HepG2 (cell line): ENCODE measurements around the gene CHIC2. TPM values are rescaled to one million over a fixed set of nuclear protein-coding genes. Genes with fewer than 3 reads are reported as not detected.

Experiments used
- BRD4 ChIP-seq: sonication (generic); formaldehyde crosslinking; IDR thresholded peaks from 2 replicates; pipeline ENCODE4 v1.4.0; 2020; ENCODE audit warnings: missing genetic modification reagents
- KMT2A ChIP-seq: sonication (generic); formaldehyde crosslinking; IDR thresholded peaks from 2 replicates; pipeline ENCODE4 v1.4.0; 2020; ENCODE audit warnings: missing genetic modification reagents
- NR2C2 ChIP-seq: sonication (generic); formaldehyde crosslinking; IDR thresholded peaks from 2 replicates; pipeline ENCODE4 v1.4.0; 2020; ENCODE audit warnings: missing genetic modification reagents, mild to moderate bottlenecking, moderate library complexity, borderline replicate concordance
- NR3C1 ChIP-seq: sonication (generic); formaldehyde crosslinking; IDR thresholded peaks from 2 replicates; pipeline ENCODE4 v1.4.0; 2020; ENCODE audit warnings: missing genetic modification reagents
- RARA ChIP-seq: IDR thresholded peaks from 2 replicates; pipeline ENCODE4 v1.6.1; 2016; ENCODE audit warnings: missing genetic modification reagents, missing compliant biosample characterization
- REXO4 ChIP-seq: sonication (generic); formaldehyde crosslinking; IDR thresholded peaks from 2 replicates; pipeline ENCODE4 v1.8.0; 2022; ENCODE audit warnings: missing genetic modification reagents, mild to moderate bottlenecking, borderline replicate concordance
- SYNCRIP ChIP-seq: fragments of 200-400 bp; formaldehyde crosslinking; IDR thresholded peaks from 2 replicates; pipeline ENCODE4 v1.6.1; 2018; ENCODE audit warnings: mild to moderate bottlenecking, low read depth, low read length; ENCODE audit not compliant: insufficient read depth
- TEAD2 ChIP-seq: sonication (generic); formaldehyde crosslinking; IDR thresholded peaks from 2 replicates; pipeline ENCODE4 v1.9.0; 2021; ENCODE audit warnings: missing genetic modification reagents
- YEATS2 ChIP-seq: sonication (generic); formaldehyde crosslinking; IDR thresholded peaks from 2 replicates; pipeline ENCODE4 v1.4.0; 2020; ENCODE audit warnings: missing genetic modification reagents, borderline replicate concordance
- ZC3H13 ChIP-seq: sonication (generic); formaldehyde crosslinking; IDR thresholded peaks from 2 replicates; pipeline ENCODE4 v1.8.1; 2023; ENCODE audit warnings: mild to moderate bottlenecking, missing genetic modification reagents, moderate library complexity
- ZNF230 ChIP-seq: sonication (generic); formaldehyde crosslinking; IDR thresholded peaks from 2 replicates; pipeline ENCODE4 v1.4.0; 2020; ENCODE audit warnings: mild to moderate bottlenecking, missing genetic modification reagents
- ZNF468 ChIP-seq: sonication (generic); formaldehyde crosslinking; IDR thresholded peaks from 2 replicates; pipeline ENCODE4 v1.8.0; 2022; ENCODE audit warnings: mild to moderate bottlenecking, moderate library complexity, missing genetic modification reagents
- ZNF572 ChIP-seq: sonication (generic); formaldehyde crosslinking; IDR thresholded peaks from 2 replicates; pipeline ENCODE4 v1.5.1; 2020; ENCODE audit warnings: mild to moderate bottlenecking, missing genetic modification reagents
- ZNF577 ChIP-seq: sonication (generic); formaldehyde crosslinking; IDR thresholded peaks from 2 replicates; pipeline ENCODE4 v1.4.0; 2020; ENCODE audit warnings: mild to moderate bottlenecking, low read depth, missing genetic modification reagents, borderline replicate concordance
- ZNF605 ChIP-seq: sonication (generic); formaldehyde crosslinking; IDR thresholded peaks from 2 replicates; pipeline ENCODE4 v1.8.0; 2022; ENCODE audit warnings: mild to moderate bottlenecking, missing genetic modification reagents
- polyA plus RNA-seq, 8 experiments: library from polyadenylated mRNA; depleted of rRNA in 3 of 8; stranded (reverse) in 7 of 8; unstranded in 1 of 8; fragments of >200 nt; fragmentation: Illumina TruSeq in 4 of 8; extraction: Trizol in 4 of 8; gene quantifications; 2 replicates each; pipeline versions ENCODE4 v1.2.1 to v1.2.3, GENCODE V29; 2011 to 2016; ENCODE audit warnings: low read depth in 4 of 8, missing spikeins in 1 of 8, mixed read lengths in 1 of 8; ENCODE audit not compliant: insufficient read depth in 1 of 8
- total RNA-seq, 5 experiments: library from RNA; depleted of rRNA; stranded (reverse); fragments of >200 nt; fragmentation: Illumina TruSeq; extraction: Trizol; gene quantifications; 2 replicates each; pipeline ENCODE4 v1.2.3, GENCODE V29; 2016; ENCODE audit warnings: low read depth in 1 of 5
- TF ChIP-seq, protein P1 (sequence below), 2 experiments: fragments of 450-650 bp in 1 of 2; sonication (generic) in 1 of 2; formaldehyde crosslinking in 1 of 2; IDR thresholded peaks; 2 replicates each; pipeline versions ENCODE4 v1.6.1 to v1.8.0; 2016 to 2022; ENCODE audit warnings: antibody characterized with exemption in 1 of 2, mild to moderate bottlenecking in 1 of 2, missing genetic modification reagents in 1 of 2
- TF ChIP-seq, protein P2 (sequence below): sonication (generic); formaldehyde crosslinking; IDR thresholded peaks from 2 replicates; pipeline ENCODE4 v1.4.0; 2020; ENCODE audit warnings: missing genetic modification reagents
- TF ChIP-seq, protein P3 (sequence below): sonication (generic); formaldehyde crosslinking; IDR thresholded peaks from 2 replicates; pipeline ENCODE4 v1.5.0; 2020; ENCODE audit warnings: missing genetic modification reagents, mild to moderate bottlenecking, borderline replicate concordance

The CHIC2 gene
- total and polyA plus RNA-seq, 2 of the 13 experiments (the other 11 are each of a cell fraction or from before 2014, with no cell fraction given), result 10.0 to 17.2 TPM

DNA sequence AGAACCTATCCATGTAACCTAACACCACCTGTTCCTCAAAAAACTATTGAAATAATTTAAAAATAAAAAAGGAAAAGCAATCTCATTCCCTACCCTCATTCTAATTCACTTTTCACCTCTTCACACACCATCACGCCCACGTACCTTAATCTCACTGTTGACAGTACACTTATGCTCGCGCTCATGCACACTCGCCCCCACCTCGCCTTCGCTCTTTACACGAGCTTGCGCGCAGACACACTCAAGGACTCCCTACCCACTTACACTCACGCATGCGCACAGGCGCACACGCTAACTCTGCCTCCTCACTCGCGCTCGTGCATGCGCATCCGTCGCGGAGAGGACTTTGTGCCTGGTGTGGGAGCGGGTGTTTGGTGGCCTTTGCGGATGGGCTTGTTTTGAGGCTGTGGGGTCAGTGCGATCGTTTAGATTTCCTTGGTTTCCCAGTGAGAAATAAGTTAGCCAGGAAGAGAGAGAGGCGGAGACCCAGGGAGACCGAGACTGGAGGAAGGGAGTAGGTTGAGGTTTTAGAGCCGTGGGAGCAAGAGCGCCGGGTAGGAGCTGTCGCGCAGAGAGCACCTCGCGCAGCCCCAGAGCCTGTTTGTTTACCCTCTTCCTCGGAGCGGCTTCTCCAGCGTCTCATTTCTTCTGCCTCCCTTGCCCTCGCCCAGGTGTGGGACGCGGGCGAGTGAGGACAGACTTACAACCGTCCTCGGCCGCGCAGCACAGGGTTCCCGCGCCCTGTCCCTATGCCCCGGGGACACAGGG, 27.4 kb upstream of the CHIC2 start (continued):
- TF ChIP-seq, protein P1, sequence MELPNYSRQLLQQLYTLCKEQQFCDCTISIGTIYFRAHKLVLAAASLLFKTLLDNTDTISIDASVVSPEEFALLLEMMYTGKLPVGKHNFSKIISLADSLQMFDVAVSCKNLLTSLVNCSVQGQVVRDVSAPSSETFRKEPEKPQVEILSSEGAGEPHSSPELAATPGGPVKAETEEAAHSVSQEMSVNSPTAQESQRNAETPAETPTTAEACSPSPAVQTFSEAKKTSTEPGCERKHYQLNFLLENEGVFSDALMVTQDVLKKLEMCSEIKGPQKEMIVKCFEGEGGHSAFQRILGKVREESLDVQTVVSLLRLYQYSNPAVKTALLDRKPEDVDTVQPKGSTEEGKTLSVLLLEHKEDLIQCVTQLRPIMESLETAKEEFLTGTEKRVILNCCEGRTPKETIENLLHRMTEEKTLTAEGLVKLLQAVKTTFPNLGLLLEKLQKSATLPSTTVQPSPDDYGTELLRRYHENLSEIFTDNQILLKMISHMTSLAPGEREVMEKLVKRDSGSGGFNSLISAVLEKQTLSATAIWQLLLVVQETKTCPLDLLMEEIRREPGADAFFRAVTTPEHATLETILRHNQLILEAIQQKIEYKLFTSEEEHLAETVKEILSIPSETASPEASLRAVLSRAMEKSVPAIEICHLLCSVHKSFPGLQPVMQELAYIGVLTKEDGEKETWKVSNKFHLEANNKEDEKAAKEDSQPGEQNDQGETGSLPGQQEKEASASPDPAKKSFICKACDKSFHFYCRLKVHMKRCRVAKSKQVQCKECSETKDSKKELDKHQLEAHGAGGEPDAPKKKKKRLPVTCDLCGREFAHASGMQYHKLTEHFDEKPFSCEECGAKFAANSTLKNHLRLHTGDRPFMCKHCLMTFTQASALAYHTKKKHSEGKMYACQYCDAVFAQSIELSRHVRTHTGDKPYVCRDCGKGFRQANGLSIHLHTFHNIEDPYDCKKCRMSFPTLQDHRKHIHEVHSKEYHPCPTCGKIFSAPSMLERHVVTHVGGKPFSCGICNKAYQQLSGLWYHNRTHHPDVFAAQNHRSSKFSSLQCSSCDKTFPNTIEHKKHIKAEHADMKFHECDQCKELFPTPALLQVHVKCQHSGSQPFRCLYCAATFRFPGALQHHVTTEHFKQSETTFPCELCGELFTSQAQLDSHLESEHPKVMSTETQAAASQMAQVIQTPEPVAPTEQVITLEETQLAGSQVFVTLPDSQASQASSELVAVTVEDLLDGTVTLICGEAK (IDR thresholded peaks at IDR 0.05), result no peak
- TF ChIP-seq, protein P1 (CRISPR knock-in tag; IDR thresholded peaks at IDR 0.05), result no peak
- no peak for TF ChIP-seq SYNCRIP
- peak; percentile 32; the same call in 1 of the 2 replicates for TF ChIP-seq YEATS2 (CRISPR knock-in tag)
- TF ChIP-seq NR3C1, result no peak
- no peak for TF ChIP-seq ZNF230
- no peak for TF ChIP-seq TEAD2 (CRISPR knock-in tag)
- no peak for TF ChIP-seq BRD4 (CRISPR knock-in tag)
- TF ChIP-seq RARA (CRISPR knock-in tag), result 0 out of 2 replicates have a peak, but pooled peaks have one; percentile 37
- TF ChIP-seq KMT2A (CRISPR knock-in tag), result no peak
- TF ChIP-seq, protein P2, sequence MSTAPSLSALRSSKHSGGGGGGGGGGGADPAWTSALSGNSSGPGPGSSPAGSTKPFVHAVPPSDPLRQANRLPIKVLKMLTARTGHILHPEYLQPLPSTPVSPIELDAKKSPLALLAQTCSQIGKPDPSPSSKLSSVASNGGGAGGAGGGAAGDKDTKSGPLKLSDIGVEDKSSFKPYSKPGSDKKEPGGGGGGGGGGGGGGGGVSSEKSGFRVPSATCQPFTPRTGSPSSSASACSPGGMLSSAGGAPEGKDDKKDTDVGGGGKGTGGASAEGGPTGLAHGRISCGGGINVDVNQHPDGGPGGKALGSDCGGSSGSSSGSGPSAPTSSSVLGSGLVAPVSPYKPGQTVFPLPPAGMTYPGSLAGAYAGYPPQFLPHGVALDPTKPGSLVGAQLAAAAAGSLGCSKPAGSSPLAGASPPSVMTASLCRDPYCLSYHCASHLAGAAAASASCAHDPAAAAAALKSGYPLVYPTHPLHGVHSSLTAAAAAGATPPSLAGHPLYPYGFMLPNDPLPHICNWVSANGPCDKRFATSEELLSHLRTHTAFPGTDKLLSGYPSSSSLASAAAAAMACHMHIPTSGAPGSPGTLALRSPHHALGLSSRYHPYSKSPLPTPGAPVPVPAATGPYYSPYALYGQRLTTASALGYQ, result no peak
- TF ChIP-seq ZC3H13, result no peak
- no peak for TF ChIP-seq ZNF468
- TF ChIP-seq ZNF605 (CRISPR knock-in tag), result peak; percentile 50; the same call in 1 of the 2 replicates
- no peak for TF ChIP-seq REXO4
- TF ChIP-seq ZNF577 (CRISPR knock-in tag), result no peak
- TF ChIP-seq, protein P3, sequence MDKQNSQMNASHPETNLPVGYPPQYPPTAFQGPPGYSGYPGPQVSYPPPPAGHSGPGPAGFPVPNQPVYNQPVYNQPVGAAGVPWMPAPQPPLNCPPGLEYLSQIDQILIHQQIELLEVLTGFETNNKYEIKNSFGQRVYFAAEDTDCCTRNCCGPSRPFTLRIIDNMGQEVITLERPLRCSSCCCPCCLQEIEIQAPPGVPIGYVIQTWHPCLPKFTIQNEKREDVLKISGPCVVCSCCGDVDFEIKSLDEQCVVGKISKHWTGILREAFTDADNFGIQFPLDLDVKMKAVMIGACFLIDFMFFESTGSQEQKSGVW (CRISPR knock-in tag), result no peak
- TF ChIP-seq ZNF572 (CRISPR knock-in tag), result peak; percentile 73; the same call in 1 of the 2 replicates
- no peak for TF ChIP-seq NR2C2 (CRISPR knock-in tag)
